GM21423 (cell line): ENCODE data around the gene UNKL.
"Not testable (repeated sequence)": the region's sequence is repeated elsewhere in the genome, so short reads cannot be mapped to it uniquely, and the experiment has no call there.

ENCODE experiments used
- ATAC-seq: cut with Tn5 transposase; IDR thresholded peaks from one replicate; pipeline ENCODE4 v1.9.1; 2021; ENCODE audit warnings: mild to moderate bottlenecking, moderate library complexity; ENCODE audit not compliant: unreplicated experiment

Gene UNKL

DNA sequence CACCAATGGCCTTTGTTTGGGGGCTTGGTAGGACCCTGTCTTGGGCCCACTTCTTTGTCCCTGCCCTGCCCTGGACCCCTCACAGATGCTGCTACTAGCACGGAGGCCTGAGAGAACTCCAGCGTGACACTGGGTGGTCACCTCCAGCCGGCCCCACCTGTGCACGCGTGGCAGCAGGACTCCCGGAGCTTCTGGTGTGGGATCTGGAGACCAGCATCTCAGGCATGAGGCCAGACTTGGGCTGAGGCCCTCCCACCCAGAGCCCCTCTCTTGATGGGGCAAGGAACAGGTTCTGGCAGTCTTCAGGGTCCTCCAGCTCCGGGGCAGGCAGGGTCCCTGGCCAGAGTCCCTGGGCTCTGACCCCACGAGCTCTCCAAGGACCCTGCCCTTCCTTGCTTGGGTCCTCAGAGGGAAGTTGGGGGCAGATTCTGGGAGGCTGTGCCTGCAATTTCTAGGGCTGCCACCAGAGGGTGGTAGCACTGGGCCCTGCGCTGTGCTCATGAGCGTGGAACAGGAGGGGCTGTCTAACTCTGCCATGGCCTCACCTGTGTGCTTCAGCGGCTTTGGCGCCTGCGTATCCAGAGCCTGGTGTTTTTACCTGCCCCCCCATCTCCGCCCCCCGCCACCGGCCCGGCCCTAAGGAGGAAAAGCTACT lies 84.1 kb downstream of the UNKL start:
- ATAC-seq, result no peak

DNA sequence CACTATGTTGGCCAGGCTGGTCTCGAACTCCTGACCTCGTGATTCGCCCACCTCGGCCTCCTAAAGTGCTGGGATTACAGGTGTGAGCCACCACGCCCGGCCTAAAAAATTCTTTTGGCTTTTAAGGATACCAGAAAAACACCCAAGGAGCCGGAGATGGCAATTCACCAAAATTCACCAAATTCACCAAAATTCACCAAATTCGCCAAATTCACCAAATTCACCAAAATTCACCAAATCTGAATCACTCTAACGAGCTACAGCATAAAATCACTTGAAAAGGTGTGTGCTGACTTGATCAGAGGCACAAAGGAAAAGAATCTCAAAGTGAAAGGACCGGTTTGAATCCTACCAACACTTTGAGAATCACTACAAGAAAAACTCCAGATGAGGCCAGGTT lies 85.5 kb downstream of the UNKL start:
- ATAC-seq, result not testable (repeated sequence)

DNA sequence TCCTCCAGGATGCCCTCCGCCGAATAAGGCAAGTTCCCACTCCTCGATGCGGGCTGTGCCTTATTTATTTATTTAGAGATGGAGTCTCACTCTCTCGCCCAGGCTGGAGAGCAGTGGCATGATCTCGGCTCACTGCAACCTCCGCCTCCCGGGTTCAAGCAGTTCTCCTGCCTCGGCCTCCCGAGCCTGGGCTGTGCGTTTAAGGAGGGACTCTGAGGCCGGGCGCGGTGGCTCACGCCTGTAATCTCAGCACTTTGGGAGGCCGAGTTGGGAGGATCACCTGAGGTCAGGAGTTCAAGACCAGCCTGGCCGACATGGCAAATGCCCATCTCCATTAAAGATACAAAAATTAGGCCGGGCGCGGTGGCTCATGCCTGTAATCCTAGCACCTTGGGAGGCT lies 86.4 kb downstream of the UNKL start:
- not testable (repeated sequence) for ATAC-seq

DNA sequence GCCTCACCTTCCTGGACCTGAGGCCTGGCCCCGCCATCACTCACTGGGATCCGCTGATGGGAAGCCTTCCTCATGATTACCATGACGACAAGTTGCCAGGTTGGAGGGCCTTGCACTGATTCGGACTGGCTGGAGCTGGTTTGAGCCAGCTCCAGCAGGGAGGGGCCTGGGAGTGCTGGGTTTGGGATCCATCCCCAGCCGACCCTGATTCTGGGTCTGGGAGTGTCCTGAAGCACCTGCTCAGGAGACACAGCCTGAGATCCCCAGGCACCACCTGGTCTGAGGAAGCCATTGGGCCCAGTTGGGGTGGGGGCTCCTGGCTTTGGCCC lies 86.9 kb downstream of the UNKL start:
- ATAC-seq, result no peak

DNA sequence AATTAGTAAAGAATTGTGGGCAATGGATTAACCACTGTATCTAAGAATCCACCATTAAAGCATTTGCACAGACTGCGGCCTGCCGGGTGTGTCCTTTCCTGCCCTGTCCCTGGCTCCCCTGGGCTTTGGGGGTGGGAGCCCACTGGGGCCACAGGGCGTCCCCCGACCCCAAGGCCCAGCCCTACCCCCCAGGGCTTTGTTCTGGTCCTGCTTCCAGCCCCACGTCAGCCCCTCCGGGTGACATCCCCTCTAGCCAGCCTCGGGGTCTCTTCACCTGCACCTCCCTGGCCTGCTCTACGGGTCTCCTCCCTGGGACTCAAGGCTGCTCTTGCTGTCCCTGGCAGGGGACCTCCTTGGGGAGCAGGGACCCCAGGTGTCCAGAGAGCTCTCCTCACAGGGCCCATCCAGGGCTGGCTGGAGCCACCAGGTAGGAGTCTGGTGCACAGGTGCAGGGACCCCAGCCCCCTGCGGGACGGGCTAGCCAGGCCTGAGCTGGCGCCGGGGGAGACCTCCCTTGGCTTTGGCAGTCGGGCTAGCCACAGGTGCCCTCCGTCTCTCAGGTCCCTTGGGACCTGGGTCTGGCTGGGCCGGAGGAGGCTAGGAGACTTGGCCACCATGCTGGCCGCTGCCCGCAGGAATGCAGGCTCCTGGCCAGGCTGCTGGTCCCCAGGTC lies 87.4 kb downstream of the UNKL start:
- no peak for ATAC-seq

DNA sequence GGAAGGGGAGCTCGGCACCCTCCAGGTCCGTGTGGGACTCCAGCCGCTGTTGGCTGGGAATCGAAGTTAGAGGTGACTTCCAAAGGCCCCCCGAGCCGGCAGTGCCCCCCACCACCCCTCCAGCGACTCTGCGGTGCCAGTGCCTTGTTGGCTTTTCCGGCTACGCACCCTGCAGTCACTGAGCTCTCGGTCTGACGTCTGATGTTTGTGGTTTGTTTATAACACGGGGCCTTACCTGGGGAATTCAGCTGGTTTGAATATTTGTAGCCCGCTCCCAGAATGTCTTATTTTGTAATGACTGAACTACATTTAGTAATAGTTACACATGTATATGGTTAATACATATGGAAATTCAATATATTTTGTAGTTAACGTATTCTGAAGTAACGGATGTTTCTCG lies 88.1 kb downstream of the UNKL start:
- no peak for ATAC-seq

DNA sequence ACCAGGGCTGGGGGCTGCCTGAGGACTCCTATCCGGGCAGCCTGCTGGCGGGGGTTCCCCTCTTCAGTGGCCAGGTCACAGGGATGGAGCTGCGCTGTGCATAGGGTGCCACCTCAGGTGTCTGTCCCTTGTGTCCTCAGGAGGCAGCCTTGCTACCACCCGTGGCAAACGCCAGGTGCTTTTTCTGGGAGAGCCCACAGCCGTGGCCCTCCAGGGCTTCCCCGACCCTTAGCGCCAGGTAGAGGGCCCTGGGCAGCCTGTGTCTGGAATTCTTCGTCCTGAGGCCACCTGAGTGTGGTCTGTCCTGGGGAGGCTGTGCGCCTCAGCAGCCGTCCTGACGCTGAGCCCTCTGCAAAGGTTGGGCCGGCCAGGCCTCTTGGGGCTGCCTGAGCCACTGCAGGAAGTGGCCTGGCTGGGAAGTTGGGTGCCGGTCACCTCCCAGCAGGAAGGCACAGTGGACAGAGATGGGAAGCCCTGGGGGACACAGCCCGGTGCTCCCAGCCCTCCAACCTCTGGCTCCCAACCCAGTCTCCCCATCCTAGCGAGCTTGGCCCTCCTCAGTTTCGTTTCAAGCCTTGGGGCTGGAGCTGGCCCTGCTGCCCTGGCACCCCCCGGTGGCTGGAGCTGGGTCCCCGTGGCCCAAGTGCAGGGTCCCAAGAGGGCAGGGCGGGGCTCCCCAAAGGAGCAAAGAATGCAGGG lies 88.7 kb downstream of the UNKL start:
- no peak for ATAC-seq

DNA sequence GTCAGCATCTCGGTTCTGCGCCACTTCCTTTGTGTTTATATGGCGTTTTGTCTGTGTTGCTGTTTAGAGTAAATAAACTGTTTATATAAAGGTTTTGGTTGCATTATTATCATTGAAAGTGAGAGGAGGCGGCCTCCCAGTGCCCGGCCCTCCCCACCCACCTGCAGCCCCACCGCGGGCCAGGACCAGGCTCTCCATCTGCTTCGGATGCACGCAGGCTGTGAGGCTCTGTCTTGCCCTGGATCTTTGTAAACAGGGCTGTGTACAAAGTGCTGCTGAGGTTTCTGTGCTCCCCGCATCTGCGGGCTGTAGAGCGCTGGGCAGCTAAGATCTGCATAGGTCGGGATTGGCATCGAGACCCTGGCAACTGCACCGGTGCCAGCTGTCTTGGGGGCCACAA lies 89.2 kb downstream of the UNKL start:
- no peak for ATAC-seq

DNA sequence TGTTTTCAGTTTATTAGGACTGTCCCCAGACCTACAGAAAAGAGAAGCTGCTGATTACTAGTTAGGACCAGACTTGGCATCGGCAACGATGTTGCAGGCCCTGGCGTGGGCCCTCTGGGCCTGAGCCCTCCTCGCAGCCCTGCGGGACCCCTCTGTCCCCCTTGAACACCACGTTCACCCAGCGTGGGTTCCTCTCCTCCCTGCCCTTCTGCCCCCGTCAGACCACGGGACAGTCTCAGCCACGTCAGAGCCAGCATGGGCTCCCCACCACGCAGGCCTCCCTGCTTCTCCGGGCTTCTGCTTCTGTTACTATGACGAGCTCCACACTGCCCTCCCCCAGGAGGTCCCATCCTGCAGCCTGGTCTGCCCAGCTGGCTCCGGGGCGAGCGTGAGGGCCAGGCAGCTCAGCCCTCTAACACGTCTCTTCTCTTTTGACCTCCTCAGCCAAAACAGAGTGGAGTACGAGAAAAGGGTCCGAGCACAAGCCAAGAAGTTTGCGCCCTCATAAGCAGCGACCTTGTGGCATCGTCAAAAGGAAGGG lies 90.1 kb downstream of the UNKL start:
- ATAC-seq, result no peak

DNA sequence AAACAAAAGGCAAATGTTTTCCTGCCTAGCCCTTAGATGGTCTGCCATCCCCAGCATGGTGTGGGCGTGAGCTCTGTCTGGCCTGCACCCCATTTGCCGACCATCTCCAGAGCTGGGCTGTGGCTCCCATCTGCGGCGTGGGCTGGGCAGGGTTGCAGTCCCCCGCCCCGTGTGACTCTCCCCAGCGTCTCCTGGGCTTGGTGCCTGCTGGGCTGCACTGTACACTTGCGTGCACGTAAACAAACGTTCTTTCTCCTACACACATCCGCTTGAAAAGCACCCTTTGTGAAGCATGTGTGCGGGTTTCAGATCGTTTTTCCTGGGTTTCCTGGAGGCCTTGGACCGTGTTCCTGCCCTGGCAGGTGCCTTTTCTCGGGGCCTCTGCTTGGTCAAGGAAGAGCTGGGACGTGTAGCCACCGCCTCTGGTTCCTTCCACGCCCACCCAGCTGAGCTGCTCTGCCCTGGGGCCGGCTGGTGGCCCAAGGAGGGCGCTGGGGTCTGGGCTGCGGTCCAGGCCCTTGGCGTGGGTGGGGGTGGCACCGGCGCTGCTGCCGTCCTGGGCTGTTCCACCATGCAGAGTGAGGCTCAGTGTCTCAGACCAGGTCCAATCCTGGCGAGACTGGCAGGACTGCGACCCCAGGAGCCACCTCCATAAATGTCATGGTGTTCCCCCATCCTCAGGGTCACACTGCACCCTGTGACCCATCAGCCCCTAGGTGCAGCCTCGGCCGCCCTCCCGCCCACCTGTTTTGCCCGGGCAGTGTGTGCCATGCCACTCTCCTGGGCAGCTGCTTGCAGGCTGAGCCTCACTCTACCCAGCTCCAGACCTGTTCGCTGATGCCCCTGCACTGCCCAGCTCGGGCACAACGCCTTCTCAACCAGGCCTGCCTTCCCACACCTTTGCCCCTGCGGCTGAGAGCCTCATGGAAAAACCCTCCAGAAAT lies 90.9 kb downstream of the UNKL start:
- ATAC-seq, result no peak

DNA sequence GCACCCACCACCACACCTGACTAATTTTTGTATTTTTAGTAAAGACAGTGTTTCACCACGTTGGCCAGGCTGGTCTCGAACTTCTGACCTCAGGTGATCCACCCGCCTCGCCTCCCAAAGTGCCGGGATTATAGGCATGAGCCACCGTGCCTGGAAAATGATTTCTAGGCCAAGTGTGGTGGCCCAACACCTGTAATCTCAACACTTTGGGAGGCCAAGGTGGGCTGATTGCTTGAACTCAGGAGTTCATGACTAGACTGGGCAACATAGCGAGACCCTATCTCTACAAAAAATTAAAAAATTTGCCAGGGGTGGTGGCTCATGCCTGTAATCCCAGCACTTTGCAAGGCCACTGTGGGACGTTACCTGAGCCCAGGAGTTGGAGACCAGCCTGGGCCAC lies 92.1 kb downstream of the UNKL start:
- ATAC-seq, result no peak

DNA sequence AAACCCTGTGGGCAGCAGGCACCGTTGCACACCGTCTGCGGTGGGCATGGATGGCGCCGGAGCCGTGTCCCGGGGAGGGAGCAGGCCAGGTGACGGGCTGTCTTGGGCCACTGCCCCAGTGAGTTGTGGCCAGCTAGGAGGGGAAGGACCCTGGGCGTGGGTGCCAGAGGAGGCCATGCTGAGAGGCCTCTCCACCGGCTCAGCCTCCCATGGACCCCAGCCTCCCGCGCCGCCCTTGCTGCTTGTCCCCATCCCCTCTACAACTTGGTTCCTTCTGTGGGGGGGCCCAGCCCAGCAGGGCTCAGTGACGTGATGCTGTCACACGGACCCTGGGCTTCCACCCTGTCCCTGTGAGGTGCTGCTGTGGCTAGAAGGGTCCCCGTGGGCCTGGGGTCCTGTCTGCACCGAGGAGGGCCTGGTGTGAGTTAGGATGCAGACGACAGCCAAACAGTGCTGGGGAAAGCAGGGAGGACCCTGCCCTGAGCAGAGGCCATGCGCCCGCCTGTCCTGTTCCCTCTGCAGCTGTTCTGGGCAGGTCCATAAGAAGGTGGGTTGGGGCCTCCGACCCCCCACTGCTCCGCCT lies 93.8 kb downstream of the UNKL start:
- ATAC-seq, result no peak

DNA sequence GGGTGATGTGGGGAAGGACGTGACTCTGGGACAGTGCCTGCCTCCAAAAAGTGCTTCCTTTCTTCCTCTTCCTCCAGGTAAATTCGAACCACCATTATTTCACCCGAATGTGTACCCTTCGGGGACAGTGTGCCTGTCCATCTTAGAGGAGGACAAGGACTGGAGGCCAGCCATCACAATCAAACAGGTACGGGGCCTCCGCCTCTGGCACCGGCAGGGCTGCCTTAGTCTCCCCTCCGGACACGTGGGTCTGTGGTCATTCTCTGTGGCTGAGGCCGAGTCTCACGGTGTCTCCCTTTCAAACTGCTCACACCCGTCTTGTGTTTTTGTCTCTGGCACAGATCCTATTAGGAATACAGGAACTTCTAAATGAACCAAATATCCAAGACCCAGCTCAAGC lies 94.4 kb downstream of the UNKL start:
- ATAC-seq, result no peak

DNA sequence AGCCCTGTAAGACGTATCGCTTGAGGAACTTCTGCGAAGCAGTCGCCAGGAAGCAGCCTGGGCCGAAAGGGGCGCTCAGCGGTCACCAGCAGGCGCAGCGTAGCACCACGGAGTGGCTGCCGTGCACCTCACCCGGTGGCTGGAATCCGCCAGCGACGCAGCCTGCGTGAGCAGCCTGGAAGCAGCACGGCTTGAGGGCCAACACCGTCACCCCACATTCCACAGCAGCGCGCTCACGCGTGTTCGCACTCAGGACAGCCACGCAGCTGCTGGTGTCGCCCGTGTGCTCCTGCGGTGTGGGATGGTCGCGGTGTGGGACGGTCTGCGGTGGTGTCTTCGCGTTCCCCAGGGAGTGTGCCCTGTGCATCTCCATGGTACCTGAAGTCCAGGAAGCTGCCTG lies 95.5 kb downstream of the UNKL start:
- ATAC-seq, result no peak

DNA sequence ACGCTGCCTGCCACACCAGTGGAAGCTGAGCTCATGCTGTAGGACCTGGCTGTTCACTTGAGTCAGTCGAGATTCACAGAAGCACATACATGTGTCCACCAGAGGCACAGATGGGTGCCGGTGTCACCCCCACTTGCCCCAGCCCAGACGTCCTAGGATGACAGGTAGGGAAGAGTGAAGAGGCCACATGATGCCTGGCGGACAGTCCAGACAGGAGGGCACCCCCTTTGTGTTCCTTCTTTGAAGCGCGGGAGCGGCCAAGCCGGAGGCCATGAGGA lies 96.3 kb downstream of the UNKL start:
- ATAC-seq, result no peak

DNA sequence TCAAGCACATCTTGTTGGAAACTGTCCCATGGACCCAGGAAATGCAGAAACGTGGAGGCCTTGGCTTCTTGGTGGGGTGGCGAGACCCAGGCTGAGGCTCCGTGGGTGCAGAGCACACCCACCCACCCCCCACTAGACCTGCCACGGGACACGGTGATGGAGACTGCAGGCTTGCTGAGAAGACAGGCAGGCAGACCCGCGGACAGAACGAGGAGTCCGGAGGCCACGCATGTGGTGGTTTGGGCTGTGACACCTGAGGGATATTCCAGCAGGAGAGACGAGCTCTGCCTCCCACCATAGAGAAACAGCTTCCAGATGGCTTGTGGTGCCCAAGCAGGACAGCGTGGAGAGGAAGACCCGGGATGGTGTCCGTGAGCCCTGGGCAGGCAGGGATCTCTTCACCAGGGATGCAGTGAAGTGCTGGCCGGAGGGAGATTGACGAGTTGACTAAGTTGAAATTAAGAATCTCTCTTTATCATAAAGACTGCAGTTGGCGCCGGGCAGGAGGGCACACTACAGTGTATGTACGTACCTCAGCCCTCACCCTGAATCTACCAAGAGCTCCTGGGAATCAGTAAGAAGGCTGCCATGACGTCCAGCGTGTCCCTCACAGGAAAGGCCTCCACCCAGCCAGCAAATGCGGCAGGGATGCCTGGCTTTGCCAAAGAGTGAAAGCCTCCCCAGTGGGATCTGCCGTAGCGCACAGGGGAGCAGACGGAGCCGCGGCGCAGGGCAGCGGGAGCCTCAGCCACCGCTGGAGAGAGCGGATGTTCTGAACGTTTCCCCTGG lies 96.8 kb downstream of the UNKL start:
- no peak for ATAC-seq

DNA sequence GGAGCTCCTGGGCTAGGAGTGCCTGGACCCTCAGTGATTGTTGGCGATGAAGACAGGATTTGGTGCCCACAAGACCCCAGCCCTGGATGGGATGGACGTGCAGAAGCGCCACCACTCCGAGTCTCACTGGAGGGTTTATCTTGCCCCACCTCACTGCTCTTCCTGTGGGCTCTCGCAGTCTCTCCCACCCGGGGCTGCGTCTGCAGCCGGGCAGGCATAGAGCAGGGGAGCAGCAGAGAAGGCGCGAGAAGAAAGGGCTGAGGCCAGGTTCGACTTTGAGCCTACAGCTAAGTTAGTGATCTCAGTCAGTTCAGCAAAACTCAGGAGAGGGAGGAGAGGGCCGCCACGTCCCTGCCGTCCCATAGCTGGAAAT lies 98.5 kb downstream of the UNKL start:
- no peak for ATAC-seq

DNA sequence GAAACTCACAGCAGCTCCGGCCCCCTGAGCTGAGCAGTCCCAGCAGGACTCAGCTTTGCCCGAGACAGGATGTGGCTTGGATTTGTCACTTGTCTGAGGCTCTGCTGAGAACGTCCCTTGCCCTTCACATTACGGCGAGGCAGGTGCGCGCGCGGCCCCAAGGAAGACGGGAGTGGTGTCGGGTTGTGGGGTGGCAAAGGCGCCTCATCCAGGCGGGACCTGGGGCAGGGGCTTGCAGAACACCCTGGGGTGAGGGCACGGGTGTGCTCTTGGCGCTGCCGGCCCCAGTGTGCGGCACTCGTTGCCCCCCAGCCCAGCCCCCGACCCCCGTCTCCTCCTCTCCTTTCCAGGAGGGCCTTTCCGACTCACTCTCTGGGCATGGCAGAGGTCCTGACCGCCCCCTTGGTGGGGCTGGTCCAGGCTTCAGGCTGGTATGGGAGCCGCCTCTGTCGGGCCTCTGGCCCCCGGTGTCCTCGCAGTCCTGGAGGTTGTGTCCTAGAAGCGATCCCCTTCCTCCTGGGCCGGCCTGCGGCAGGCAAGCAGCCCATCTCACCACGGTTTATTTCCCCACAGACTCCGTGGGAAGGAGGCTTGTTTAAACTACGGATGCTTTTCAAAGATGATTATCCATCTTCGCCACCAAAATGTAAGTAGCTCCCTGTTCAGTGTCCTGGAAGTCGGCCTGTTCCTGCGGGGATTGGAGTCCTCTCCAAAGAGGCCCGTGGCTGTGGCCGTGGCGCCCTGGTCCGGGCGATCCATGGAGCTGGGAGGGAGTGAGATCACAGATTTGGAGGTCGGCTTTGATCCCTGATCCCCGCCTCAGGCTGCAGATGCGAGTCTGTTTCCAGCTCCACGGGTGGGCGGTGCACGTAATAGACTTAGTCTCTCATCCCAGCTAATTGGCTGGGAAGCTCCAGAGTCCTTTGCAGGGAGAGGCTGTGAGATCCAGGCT lies 99.1 kb downstream of the UNKL start:
- ATAC-seq, result no peak

DNA sequence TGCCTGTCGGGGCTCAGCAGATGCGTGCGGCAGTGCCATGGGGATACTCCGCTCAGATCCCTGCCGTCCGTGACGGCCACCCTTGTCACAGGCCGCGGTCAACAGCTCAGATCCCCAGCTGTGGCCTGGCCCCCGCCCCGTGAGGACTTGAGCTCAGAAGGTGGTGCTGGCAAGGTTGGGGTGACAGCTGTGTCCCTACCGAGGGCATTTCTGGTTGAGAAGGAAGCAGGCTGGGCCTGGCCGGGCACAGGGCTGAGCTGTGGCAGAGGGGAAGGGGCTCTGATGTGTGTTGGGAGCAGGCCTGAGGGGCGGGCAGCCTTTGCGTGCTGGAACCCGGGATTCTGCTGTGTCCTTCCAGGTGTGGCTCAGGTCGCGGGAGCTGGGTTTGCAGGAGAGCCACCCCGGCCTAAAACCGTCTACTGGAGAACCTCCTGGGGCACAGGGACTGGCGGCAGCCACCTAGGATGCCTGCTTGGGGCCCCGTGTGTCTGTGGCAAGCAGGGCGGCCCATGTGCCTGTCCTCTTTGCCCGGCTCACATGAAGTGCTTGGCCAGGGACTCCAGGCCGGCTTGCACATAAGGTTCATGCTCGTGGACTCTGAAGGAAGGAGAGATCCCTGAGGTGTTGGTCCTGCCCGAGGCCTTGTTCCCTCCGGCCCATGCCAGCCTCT lies 100.0 kb downstream of the UNKL start:
- no peak for ATAC-seq
